A204.1 (cell line): ENCODE data around the gene RNF213.
"Not testable (repeated sequence)": the region's sequence is repeated elsewhere in the genome, so short reads cannot be mapped to it uniquely, and the experiment has no call there.

Source experiments
- FAIRE-seq: peaks from 2 replicates; lab custom pipeline; 2012; peaks lifted over from hg19 to GRCh38; lab: Jason Lieb, UNC

The RNF213 gene

GRCh38 chr17:80270836-80271235 lies 10.2 kb downstream of the RNF213 start:
- FAIRE-seq = no peak

DNA sequence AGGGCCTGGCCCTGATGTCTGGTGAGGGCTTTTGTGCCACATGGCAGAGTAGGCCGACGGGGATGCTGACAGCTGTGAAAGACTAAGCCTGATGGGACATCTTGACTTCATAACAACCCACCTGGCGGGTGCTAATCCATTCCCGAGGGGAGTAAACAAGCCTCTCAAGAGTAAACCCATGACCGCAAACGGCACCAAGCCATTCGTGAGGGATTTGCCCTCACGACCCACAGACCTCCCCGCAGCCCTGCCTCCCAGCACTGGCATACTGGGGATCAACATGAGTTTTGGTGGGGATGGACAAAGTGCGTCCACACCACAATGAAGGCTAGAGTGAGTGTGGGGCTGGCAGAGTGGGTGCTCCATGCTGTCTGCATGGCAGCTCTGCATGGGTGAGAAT lies 11.7 kb downstream of the RNF213 start:
- no peak for FAIRE-seq

GRCh38 chr17:80274331-80274730 lies 13.7 kb downstream of the RNF213 start:
- FAIRE-seq = no peak

- no peak for FAIRE-seq
Observed at GRCh38 chr17:80274871-80275449, 14.3 kb downstream of the RNF213 start.

DNA sequence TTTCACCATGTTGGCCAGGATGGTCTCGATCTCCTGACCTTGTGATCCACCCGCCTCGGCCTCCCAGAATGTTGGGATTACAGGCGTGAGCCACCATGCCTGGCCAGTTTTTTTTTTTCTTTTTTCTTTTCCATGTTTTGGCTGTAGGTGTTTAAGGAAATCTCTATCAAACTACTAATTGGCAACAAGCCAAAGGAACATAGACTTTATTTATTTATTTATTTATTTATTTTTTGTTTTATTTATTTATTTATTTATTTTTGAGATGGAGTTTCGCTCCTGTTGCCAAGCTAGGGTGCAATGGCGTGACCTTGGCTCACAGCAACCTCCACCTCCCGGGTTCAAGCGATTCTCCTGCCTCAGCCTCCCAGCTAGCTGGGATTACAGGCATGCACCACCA lies 15.2 kb downstream of the RNF213 start:
- not testable (repeated sequence) for FAIRE-seq

DNA sequence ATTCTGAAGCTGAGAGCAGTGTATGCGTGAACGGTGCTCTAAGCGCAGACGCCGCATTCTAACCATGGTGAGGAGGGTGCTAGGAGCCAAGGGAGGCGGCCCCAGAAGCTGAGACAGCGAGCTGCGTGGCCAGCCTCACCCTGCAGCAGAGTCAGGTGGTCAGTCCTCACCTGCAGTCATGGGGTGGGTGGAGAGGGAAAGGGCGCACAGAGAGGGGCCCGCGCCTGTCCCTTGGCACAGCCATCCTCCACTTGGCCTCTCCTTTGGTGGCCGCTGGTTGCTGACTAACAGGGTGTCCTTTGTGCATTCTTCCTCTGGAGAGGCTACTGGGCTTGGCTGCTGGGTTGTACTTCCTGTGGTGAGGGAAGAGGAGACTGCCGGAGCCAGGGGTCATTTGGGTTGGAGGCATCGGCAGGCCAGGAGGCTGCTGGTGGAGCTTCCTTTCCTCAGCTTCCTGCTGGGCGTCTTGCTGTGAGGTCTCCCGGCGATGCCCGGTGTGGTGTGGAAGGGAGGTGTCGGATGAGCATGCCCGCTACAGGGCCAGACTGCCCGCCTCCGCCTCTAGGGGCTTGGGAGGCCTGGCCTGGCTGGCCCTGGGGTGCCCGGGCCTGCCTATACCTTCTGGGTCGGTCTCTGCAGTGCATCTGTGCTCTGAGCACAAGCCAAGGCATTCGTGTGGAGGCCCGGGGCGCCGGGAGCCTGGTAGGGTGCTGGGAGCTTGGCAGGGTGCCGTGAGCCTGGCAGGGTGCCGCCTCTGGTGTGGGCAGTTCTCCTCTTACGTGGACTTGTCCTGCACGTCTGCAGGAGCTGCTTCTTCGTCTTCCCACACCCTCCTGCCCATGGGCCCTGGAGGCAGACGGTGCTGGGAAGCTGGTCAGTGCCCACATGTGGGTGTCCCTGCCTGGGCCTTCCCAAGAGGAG lies 17.4 kb downstream of the RNF213 start:
- no peak for FAIRE-seq

GRCh38 chr17:80279895-80280294 lies 19.2 kb downstream of the RNF213 start:
- FAIRE-seq = no peak

DNA sequence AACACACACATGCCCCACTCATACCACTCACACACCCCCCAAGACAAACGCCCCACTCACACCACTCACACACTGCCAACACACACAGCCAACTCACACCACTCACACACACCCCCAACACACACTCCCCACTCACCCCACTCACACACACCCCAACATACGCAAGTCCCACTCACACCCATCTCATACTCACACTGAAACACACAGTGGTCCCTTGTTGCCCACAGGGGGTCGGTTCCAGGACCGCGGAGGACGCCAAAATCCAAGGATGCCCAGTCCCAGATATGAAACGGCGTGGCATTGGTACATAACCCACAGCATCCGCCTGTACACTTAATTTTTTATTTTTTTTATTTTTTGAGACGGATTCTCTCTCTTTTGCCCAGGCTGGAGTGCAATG lies 20.9 kb downstream of the RNF213 start:
- no peak for FAIRE-seq

DNA sequence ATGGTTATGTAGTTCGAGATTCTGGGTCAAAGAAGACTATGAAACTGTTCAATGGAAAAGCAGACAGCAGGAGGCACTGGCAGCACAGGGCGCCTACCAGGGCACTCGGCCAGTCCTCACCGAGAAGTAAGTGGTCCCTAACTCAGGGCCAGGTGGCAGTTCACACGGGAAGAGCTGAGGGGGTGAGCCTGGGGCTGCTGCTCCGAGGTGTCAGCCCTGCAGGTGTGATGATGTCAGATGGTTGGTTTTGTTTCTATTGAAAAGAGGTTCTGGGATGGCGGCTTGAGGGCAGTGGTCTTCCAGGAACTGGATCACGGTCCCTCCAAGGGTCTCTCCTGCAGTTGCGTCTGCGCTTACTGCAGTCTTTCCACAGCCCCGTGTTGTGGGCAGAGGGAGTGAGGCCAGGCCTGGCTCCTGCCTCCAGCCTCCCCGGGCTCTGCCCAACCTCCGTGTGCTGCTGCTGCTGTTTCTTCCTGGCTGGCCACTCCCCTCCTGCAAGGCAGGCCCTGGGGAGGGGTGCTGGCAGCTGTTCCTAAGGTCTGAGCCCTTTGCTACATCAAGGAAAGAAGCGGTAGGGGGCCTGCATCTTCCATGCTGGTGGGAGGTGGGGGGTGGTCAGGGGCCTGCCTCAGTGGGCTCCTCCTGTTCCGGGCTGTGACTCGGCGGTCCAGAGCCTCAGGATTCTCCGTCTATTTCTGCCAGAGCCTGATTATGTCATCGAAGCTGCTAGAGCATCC lies 22.6 kb downstream of the RNF213 start:
- no peak for FAIRE-seq

DNA sequence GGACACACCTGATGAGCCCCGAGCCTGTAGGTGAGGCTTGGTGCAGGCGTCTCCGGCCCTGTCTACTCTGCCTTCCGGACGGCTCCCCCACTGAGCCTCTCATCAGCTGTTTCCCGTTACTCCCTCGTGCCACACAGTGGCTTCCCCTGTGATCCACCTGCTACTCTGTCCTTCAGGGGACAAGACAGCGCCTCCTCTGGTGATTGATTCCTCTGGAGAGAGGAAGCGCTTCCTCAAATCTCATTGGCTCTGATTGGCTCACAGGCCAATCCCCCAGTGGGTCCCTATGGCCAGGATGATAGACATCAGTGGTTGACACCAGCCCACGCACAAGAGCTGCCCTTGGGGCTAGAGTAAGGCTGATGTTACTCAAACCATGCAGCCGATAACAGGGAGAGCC lies 24.0 kb downstream of the RNF213 start:
- no peak for FAIRE-seq

DNA sequence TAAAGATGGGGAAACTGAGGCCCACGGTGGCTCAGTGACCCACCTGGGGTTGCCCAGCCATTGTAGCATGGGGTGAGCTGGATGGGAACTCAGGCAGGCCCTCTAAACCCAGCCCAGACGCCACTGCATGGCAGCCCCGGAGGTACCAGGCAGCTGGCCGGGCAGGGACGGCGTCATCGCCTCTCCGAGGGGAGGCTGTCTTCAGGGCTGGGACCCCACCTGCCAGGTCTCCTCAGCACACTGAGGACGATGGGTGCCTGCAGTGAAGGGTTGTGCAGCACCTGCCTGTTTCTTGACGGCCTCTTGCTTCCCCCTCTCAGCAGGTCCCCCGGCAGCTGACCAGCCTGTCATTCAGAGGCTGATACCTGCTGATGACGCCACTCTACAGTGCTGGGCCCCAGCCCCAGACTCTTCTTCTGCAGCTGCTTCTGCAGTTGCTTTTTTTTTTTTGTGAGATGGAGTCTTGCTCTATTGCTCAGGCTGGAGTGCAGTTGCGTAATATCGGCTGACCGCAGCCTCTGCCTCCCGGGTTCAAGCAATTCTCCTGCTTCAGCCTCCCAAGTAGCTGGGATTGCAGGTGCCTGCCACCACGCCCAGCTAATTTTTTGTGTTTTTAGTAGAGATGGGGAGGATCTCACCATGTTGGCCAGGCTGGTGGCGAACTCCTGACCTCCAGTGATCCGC lies 24.7 kb downstream of the RNF213 start:
- no peak for FAIRE-seq

DNA sequence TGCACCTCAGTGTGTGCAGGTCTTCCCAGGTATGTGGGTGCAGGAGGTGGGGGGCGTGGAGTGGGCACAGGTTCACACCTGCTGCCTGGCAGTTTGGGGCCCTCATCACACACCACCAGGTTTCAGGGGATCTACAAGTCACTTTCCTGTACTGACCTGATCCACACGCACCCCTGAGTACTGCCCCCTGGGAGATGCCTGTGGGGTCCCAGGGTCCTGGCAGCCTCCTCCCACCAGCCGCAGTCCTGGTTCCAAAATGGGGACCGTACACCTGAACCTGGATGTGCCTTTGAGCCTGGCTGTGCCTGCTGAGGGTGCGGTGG lies 25.9 kb downstream of the RNF213 start:
- FAIRE-seq = no peak

DNA sequence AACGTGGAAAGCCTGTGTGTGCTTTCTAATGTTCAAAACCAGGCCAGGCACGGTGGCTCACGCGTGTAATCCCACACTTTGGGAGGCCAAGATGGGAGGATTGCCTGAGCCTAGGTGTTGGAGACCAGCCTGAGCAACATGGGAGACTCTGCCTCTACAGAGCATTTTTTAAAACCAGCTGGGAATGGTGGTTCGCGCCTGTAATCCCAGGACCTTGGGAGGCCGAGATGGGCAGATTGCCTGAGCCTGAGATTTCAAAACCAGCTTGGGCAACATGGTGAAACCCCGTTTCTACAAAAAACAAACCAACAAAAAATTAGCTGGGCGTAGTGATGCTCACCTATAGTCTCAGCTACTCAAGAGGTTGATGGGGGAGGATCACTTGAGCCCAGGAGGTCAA lies 26.4 kb downstream of the RNF213 start:
- no peak for FAIRE-seq

- no peak for FAIRE-seq
Observed at GRCh38 chr17:80287806-80288567, 27.3 kb downstream of the RNF213 start.

DNA sequence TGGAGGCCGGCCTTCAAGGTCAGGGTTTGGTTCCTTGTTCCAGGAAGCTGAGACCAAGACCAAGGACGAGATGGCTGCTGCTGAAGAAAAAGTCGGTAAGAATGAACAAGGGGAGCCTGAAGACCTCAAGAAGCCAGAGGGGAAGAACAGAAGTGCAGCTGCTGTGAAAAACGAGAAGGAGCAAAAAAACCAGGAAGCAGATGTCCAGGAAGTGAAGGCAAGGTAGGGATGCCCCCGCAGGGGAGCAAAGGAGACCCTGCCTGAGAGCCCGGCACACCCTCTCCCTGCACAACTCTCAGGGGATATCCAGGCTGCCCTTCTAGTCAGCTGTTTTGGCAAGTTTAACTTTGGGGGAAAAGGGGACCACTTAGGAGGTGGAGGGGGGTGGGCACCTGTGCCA lies 29.0 kb downstream of the RNF213 start:
- FAIRE-seq = no peak

DNA sequence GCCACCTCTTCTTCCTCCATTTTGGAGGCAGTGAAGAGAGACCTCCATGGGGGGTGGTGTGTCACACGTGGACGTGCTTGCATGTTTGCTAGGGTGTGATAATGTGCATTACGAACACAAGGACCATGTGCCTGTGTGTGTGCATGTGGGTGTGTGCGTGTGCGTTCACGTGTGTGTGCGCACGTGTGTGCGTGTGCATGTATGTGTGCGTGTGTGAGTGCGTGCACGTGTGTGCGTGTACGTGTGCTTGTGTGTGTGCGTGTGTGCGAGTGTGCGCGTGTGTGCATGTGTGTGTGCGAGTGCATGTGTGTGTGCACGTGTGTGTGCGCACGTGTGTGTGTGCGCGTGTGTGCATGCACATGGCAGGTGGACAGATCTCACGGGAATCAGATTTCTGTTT lies 29.5 kb downstream of the RNF213 start:
- FAIRE-seq = no peak

DNA sequence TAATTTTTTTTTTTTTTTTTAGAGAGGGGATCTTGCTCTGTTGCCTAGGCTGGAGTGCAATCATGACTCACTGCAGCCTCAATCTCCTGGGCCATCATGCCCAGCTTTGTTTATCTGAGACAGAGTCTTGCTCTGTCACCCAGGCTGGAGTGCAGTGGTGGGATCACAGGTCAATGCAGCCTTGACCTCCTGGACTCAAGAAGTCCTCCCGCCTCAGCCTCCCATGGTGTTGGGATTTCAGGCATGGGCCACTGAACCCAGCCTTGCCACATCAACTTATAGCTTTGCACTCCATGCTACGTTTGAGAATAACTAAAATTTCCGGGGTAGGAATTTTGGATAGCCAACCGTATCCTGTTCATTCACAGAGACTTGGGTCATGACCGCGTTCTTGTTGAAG lies 30.6 kb downstream of the RNF213 start:
- FAIRE-seq = no peak

- no peak for FAIRE-seq
Observed at GRCh38 chr17:80291691-80292487, 31.2 kb downstream of the RNF213 start.

DNA sequence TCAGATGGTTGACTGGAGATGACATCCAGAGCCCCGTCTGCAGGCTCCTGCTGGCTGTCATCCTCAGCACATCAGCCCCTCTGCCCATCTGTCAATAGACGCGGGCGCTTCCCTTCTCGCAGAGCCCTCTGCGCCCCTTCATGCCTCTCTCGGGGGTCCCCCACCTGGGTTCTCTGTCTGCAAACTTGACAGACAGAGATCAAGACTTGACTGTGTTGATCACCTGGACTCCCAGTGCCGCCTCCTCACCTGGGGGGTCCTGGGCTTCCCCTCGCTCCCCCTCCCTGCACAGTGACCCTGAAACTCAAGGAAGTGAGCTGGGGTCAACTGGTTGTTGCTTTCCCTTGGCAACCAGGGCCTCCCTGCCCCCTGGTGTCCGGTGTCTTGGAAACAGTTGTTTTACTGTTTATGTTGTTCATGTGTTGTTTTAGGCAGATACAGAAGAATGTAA lies 31.9 kb downstream of the RNF213 start:
- no peak for FAIRE-seq

- FAIRE-seq = no peak
Observed at GRCh38 chr17:80294210-80294609, 33.6 kb downstream of the RNF213 start.

- no peak for FAIRE-seq
Observed at GRCh38 chr17:80294653-80295052, 34.0 kb downstream of the RNF213 start.
